AG04449 (cell line): Measurements from ENCODE around the gene LRRC15.

Experiments used
- CTCF ChIA-PET: fragments of 350-600 bp; formaldehyde crosslinking; extraction: SDS; loops from one replicate; lab custom pipeline; 2021; ENCODE audit warnings: antibody characterized with exemption; lab: Yijun Ruan, JAX
- POLR2A ChIA-PET: fragments of 400-600, 350-600 bp; formaldehyde crosslinking; extraction: SDS; loops from one replicate; lab custom pipeline; 2020; ENCODE audit warnings: antibody characterized with exemption, inconsistent platforms; lab: Yijun Ruan, JAX
- DNase-seq: peaks from one replicate; pipeline ENCODE4 v3.0.0-alpha.2; 2010; ENCODE audit warnings: low read depth, low spot score
- H3K4me3 ChIP-seq: 2 replicates; pipeline ENCODE4 v1.5.1; 2011; ENCODE audit warnings: low read depth, mild to moderate bottlenecking, control low read depth, low read length
- CTCF ChIP-seq: IDR thresholded peaks from one replicate; pipeline ENCODE4 v1.5.1; 2011; ENCODE audit warnings: mild to moderate bottlenecking, moderate library complexity, low read length, control low read depth, inconsistent platforms; ENCODE audit not compliant: insufficient read depth; ENCODE audit errors: missing control alignments

The LRRC15 gene

GRCh38 chr3:194369522-194370279, at the start of gene LRRC15:
Gene LRRC15 (minus strand): TSS chr3:194369743. CDS start chr3:194361043, 8,700 bp downstream.
- ChIA-PET POLR2A (interaction anchor here (1.2 to 1.9 kb wide), 2 partner anchors 19 to 23 kb away, joined by 3 to 4 read pairs; no protein-coding TSS in a partner anchor), CTCF (interaction anchor here (1.3 to 17.5 kb wide), 5 partner anchors 19 to 36 kb away, joined by 3 to 274 read pairs (median 4); no protein-coding TSS in a partner anchor)
- H3K4me3 ChIP-seq, result peak within 1 kb of the TSS; percentile 23
- no peak for DNase-seq
- peak; percentile 3 for TF ChIP-seq CTCF

GRCh38 chr3:194418671-194419070, 49.1 kb upstream of the LRRC15 start:
- no peak for TF ChIP-seq CTCF
- no peak for DNase-seq
- ChIA-PET POLR2A (no interaction called here), CTCF (no interaction called here)
- no peak overlapping the region for H3K4me3 ChIP-seq

- ChIA-PET POLR2A (no interaction called here), CTCF (interaction anchor here (0.9 to 8.7 kb wide), 7 partner anchors 10 to 226 kb away, joined by 3 to 220 read pairs (median 7); partner anchors contain the start of gene TMEM44)
- no peak overlapping the region for H3K4me3 ChIP-seq
These were observed 37.9 kb upstream of the LRRC15 start for GRCh38 chr3:194407423-194407822.

GRCh38 chr3:194405766-194406165, 36.2 kb upstream of the LRRC15 start:
- ChIA-PET CTCF (interaction anchor here (0.8 to 8.7 kb wide), 16 partner anchors 9 to 744 kb away, joined by 3 to 220 read pairs (median 4); partner anchors contain the start of gene TMEM44), POLR2A (no interaction called here)
- TF ChIP-seq CTCF, result no peak
- H3K4me3 ChIP-seq, result no peak overlapping the region
- DNase-seq, result no peak

More at GRCh38 chr3:194407423-194407822, 37.9 kb upstream of the LRRC15 start:
- no peak for DNase-seq
- TF ChIP-seq CTCF, result no peak

GRCh38 chr3:194404365-194405140, 35.0 kb upstream of the LRRC15 start:
- TF ChIP-seq CTCF, result peak; percentile 42
- H3K4me3 ChIP-seq, result no peak overlapping the region
- ChIA-PET CTCF (interaction anchor here (0.9 to 8.7 kb wide), 18 partner anchors 8 to 190 kb away, joined by 3 to 220 read pairs (median 6); partner anchors contain the start of gene CPN2), POLR2A (no interaction called here)
- DNase-seq, result no peak
